Calu3 (cell line): ENCODE data around the gene DLG2. TPM values are rescaled to one million over a fixed set of nuclear protein-coding genes. Genes with fewer than 3 reads are reported as not detected.

Experiments
- BruUV-seq: library from RNA; stranded (reverse); fragments of 400-500 nt; replicated peaks from 2 replicates; lab custom pipeline; 2021; lab: Mats Ljungman, UMichigan
- CTCF ChIA-PET: fragments of 300-600 bp; sonication (Branson Sonifier 250); formaldehyde crosslinking; loops from one replicate; lab custom pipeline; 2022; ENCODE audit warnings: antibody characterized with exemption; lab: Charles Lee
- DNase-seq: peaks from one replicate; pipeline ENCODE4 v3.0.0; 2022
- H3K27ac Mint-ChIP-seq: one replicate; pipeline ENCODE4 v1.8.0; 2022; ENCODE audit warnings: mixed read lengths; ENCODE audit not compliant: unreplicated experiment
- H3K27me3 Mint-ChIP-seq: one replicate; pipeline ENCODE4 v1.8.0; 2022; ENCODE audit warnings: mixed read lengths; ENCODE audit not compliant: unreplicated experiment
- H3K36me3 Mint-ChIP-seq: one replicate; pipeline ENCODE4 v1.8.0; 2022; ENCODE audit warnings: mild to moderate bottlenecking, moderate library complexity, mixed read lengths; ENCODE audit not compliant: insufficient read depth, unreplicated experiment
- H3K4me1 Mint-ChIP-seq: one replicate; pipeline ENCODE4 v1.8.0; 2022; ENCODE audit warnings: mild to moderate bottlenecking, low read depth, mixed read lengths; ENCODE audit not compliant: unreplicated experiment
- H3K4me3 Mint-ChIP-seq: one replicate; pipeline ENCODE4 v1.8.0; 2022; ENCODE audit warnings: mild to moderate bottlenecking, low read depth, moderate library complexity, mixed read lengths; ENCODE audit not compliant: unreplicated experiment
- H3K9me3 Mint-ChIP-seq: one replicate; pipeline ENCODE4 v1.8.0; 2022; ENCODE audit warnings: low read depth, mixed read lengths; ENCODE audit not compliant: unreplicated experiment
- CTCF ChIP-seq: fragments of 200-600 bp; IDR thresholded peaks from one replicate; pipeline ENCODE4 v1.8.0; 2022; ENCODE audit warnings: antibody characterized with exemption; ENCODE audit not compliant: unreplicated experiment
- intact Hi-C: fragments of 100-400 bp; cut with micrococcal nuclease; formaldehyde crosslinking; loops from one replicate; pipeline ENCODE4 v1.10.0; 2022; ENCODE audit not compliant: unreplicated experiment
- total RNA-seq: library from RNA; stranded (reverse); gene quantifications from 2 replicates; pipeline ENCODE4 v1.2.3, GENCODE V29; 2022

DLG2 gene
- total RNA-seq, 1 experiment from 2014 or later, result 0.71 TPM

- Mint-ChIP-seq H3K4me3 (no peak overlapping the region), H3K27ac (no peak overlapping the region), H3K27me3 (peaks cover 12% of the 10 kb centered on the region), H3K36me3 (no peaks in the 10 kb centered on the region), H3K4me1 (no peaks in the 10 kb centered on the region), H3K9me3 (no peaks in the 10 kb centered on the region)
- no TSS peak for BruUV-seq
- TF ChIP-seq CTCF, result no peak
- CTCF ChIA-PET, result no interaction called here
- intact Hi-C loops, result no loop called here
- DNase-seq, result no peak
These were observed 151.3 kb downstream of the DLG2 start for GRCh38 chr11:85475660-85476517.

GRCh38 chr11:85472953-85473352 lies 154.2 kb downstream of the DLG2 start:
- no TSS peak for BruUV-seq
- CTCF ChIA-PET, result no interaction called here
- H3K27ac Mint-ChIP-seq, result no peak overlapping the region
- no peak for TF ChIP-seq CTCF
- H3K4me1 Mint-ChIP-seq, result no peaks in the 10 kb centered on the region
- H3K4me3 Mint-ChIP-seq, result no peak overlapping the region
- intact Hi-C loops, result no loop called here
- peaks cover 4% of the 10 kb centered on the region for H3K9me3 Mint-ChIP-seq
- DNase-seq, result no peak
- H3K27me3 Mint-ChIP-seq, result peaks cover 38% of the 10 kb centered on the region
- no peaks in the 10 kb centered on the region for H3K36me3 Mint-ChIP-seq

GRCh38 chr11:85464283-85464682 lies 162.9 kb downstream of the DLG2 start:
- no peak for TF ChIP-seq CTCF
- H3K4me1 Mint-ChIP-seq, result no peaks in the 10 kb centered on the region
- no peaks in the 10 kb centered on the region for H3K36me3 Mint-ChIP-seq
- H3K9me3 Mint-ChIP-seq, result peaks cover 4% of the 10 kb centered on the region
- H3K27ac Mint-ChIP-seq, result no peak overlapping the region
- no peak overlapping the region for H3K4me3 Mint-ChIP-seq
- CTCF ChIA-PET, result no interaction called here
- DNase-seq, result no peak
- intact Hi-C loops, result no loop called here
- H3K27me3 Mint-ChIP-seq, result peaks cover 18% of the 10 kb centered on the region
- BruUV-seq, result no TSS peak

- Mint-ChIP-seq H3K4me1 (no peaks in the 10 kb centered on the region), H3K4me3 (no peak overlapping the region), H3K27ac (no peak overlapping the region), H3K9me3 (no peaks in the 10 kb centered on the region), H3K27me3 (no peaks in the 10 kb centered on the region), H3K36me3 (no peaks in the 10 kb centered on the region)
- BruUV-seq, result no TSS peak
- CTCF ChIA-PET, result no interaction called here
- TF ChIP-seq CTCF, result no peak
- intact Hi-C loops, result no loop called here
- no peak for DNase-seq
These were observed 167.8 kb downstream of the DLG2 start for GRCh38 chr11:85459304-85459703.
